Neural cell (in vitro differentiated cells): ENCODE results near the gene POLK.

Experiments
- EZH2 ChIP-seq: fragments of 200-600, 300-800 bp; shearing (Covaris generic), sonication (generic); IDR thresholded peaks from 2 replicates; pipeline ENCODE4 v1.6.1; 2014; ENCODE audit warnings: antibody characterized with exemption, low read length, borderline replicate concordance, mild to moderate bottlenecking; ENCODE audit not compliant: insufficient read depth, poor library complexity, severe bottlenecking
- MXI1 ChIP-seq: fragments of 450-650 bp; conservative IDR thresholded peaks from 2 replicates; pipeline ENCODE4 v1.6.1; 2014; ENCODE audit warnings: antibody characterized with exemption, mild to moderate bottlenecking; ENCODE audit not compliant: poor library complexity, severe bottlenecking
- POLR2AphosphoS5 ChIP-seq: IDR thresholded peaks from 2 replicates; pipeline ENCODE4 v1.6.1; 2012
- TF ChIP-seq, protein P1 (sequence below): fragments of 450-650 bp; IDR thresholded peaks from 2 replicates; pipeline ENCODE4 v1.5.1; 2014; ENCODE audit warnings: antibody characterized with exemption, mild to moderate bottlenecking, moderate library complexity; ENCODE audit not compliant: poor library complexity, severe bottlenecking

DNA sequence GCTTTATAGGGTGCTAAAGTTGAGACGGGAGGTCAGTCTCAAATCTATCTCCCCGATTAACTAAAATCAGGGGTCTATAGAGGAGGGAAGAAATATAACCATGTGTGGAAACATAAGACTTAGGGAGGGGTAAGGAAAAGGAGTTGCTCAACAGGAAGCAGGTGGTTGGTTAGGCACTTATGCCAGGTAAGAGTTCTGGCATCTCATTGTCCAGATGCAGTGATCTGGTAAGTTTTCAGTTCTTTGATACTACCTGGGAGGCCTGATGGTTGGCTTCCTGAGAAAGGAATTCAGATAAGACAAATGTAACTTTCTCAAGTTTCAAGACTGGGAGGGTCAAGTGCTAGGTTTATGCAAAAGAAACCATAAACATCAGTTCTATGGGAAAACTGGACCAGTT is 48.0 kb upstream of the POLK start:
- TF ChIP-seq MXI1 (no peak), POLR2AphosphoS5 (no peak), EZH2 (no peak)
- TF ChIP-seq, protein P1, sequence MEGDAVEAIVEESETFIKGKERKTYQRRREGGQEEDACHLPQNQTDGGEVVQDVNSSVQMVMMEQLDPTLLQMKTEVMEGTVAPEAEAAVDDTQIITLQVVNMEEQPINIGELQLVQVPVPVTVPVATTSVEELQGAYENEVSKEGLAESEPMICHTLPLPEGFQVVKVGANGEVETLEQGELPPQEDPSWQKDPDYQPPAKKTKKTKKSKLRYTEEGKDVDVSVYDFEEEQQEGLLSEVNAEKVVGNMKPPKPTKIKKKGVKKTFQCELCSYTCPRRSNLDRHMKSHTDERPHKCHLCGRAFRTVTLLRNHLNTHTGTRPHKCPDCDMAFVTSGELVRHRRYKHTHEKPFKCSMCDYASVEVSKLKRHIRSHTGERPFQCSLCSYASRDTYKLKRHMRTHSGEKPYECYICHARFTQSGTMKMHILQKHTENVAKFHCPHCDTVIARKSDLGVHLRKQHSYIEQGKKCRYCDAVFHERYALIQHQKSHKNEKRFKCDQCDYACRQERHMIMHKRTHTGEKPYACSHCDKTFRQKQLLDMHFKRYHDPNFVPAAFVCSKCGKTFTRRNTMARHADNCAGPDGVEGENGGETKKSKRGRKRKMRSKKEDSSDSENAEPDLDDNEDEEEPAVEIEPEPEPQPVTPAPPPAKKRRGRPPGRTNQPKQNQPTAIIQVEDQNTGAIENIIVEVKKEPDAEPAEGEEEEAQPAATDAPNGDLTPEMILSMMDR, result no peak
